ENCODE data around the gene CARD19. TPM values are rescaled to one million over a fixed set of nuclear protein-coding genes. Genes with fewer than 3 reads are reported as not detected.

CARD19 gene
- total RNA-seq, 3 donors from 2014 or later: 59.0 to 79.3 (median 62.1) TPM

DNA sequence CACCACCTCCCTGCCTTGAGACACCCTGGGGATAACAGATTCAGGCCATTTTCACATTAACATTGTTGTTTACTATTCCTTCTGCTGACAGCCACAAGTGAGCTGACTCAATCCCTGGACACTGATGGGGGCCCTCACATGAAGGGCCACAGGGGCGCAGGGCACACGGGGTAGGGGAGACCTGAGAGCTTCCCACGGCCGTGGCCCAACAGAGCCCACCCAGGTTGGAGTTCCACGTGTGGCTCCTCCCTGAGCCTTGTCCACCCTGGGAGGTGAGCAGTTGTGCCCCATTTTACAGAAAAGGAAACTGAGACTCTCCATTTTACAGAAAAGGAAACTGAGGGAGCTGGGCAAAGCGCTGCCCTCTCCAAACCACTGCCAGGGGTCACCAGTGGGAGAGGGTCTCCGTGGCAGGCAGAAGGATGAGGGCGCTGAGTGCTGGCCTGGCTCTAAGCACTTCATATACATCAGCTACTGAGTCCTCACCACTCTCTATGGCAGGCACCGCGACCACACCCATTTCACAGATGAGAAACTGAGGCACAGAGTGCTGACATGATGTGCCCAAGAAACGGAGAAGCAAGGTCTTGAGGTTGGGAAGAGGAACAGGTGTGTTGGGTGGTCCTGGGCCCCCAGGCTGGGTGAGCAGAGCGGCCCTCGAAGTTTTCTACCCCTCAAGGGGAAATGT lies 35.7 kb downstream of the CARD19 start:
- no peaks in the 10 kb centered on the region for H3K9me3 ChIP-seq
- TF ChIP-seq POLR2A (IDR thresholded peaks at IDR 0.05): no peak
- TF ChIP-seq POLR2AphosphoS5 (IDR thresholded peaks at IDR 0.05): no peak
- no peak for TF ChIP-seq CTCF (IDR thresholded peaks at IDR 0.05)
- peak overlapping the region; percentile 61 to 86 (median 84) for H3K4me3 ChIP-seq
- intact Hi-C loops (cut with DNase I; ENCODE audit: low total_unique reads): loop anchor here (5.0 kb wide), 1 partner anchor 34 kb away; the partner anchor contains the start of gene CARD19
- no peaks in the 10 kb centered on the region for H3K27me3 ChIP-seq
- H3K36me3 ChIP-seq: no peaks in the 10 kb centered on the region
- H3K27ac ChIP-seq: peak overlapping the region; percentile 91 to 94
- DNase-seq (ENCODE audit: low spot score in 2 of 2): no peak
- H3K4me1 ChIP-seq: peaks cover 31 to 41% of the 10 kb centered on the region in 2 donors

DNA sequence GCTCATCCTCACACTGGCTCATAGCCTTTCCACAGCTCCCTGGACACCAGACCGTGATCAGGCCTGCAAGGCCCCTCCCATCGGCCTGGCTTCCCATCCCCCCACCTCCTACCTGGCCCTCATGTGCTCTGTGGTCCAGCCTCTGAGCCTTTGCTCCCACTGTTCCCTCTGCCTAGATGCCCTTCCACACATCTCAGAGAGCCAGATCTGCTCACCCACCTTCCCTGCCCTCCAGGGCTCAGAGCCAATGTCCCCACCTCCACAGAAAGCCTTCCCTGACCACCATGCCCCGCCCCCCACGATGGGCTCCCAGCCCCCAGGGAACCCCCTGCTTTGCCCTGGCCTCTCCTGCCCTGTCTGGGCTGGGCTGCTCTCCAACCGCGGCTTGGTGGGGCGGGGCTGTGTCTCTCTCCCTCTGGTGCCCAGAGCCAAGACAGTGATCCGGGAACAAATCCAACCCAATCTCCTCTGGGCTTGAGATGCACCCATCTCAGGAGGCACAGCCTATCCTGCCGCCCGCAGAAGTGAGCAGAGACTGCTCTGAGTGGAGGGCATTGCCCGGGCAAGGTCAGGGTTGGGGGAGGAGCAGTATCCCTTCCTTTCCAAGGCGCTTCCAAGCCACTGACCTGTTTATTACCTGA lies 36.4 kb downstream of the CARD19 start:
- Histone ChIP-seq H3K9me3 (no peaks in the 10 kb centered on the region), H3K27me3 (no peaks in the 10 kb centered on the region), H3K4me1 (peaks cover 26 to 35% of the 10 kb centered on the region in 2 donors), H3K27ac (peak overlapping the region; percentile 91 to 94), H3K36me3 (no peaks in the 10 kb centered on the region), H3K4me3 (peak overlapping the region; percentile 61 to 86 (median 84))
- TF ChIP-seq POLR2AphosphoS5 (IDR thresholded peaks at IDR 0.05) (peak in 1 of 3 donors; percentile 23), POLR2A (IDR thresholded peaks at IDR 0.05) (peak; percentile 30), CTCF (IDR thresholded peaks at IDR 0.05) (no peak)
- peak; percentile 63 to 83 for DNase-seq (ENCODE audit: low spot score in 2 of 2)
- intact Hi-C loops (cut with DNase I; ENCODE audit: low total_unique reads): loop anchor here (5.0 kb wide), 1 partner anchor 35 kb away; the partner anchor contains the start of gene CARD19

DNA sequence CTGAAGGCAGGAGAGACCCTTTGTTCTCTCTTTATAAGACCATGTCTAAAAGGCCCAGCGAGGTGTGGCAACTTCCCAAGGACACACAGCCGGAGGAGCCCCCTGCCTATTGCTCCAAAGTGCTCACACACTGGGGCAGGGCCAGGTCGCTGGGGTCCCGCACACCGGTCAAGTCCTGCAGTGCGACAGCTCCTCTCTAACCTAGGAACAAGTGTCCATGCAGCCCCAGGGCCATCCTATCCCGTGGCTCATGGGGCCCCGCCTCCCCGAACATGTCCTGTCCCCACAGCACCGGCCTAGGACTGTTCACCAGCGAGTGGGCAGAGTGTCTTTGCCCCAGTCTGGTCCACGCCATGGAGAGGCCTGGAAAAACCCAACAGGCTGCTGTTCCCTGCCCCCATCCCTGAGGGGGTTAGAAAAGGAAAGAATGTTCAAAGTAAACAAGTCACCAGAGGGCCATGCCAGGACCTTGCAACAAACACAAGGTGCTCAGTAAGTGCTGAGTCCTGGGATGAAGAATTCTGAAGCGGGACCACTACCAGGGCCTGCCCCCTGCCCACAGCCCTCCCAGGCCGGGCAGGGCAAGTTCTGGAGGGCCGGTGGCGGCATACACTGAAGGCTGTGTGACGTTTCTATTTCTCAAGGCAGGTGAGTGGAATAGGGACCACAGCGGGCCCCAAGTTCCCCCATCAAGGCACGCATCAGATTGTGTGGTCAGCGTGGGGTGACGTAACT lies 37.1 kb downstream of the CARD19 start:
- TF ChIP-seq POLR2AphosphoS5 (IDR thresholded peaks at IDR 0.05): peak in 2 of 3 donors; percentile 45 to 52
- TF ChIP-seq POLR2A (IDR thresholded peaks at IDR 0.05): peak; percentile 11
- TF ChIP-seq CTCF (IDR thresholded peaks at IDR 0.05): no peak
- no peaks in the 10 kb centered on the region for H3K36me3 ChIP-seq
- no peaks in the 10 kb centered on the region for H3K27me3 ChIP-seq
- H3K4me3 ChIP-seq: peak overlapping the region; percentile 61 to 86 (median 84)
- intact Hi-C loops (cut with DNase I; ENCODE audit: low total_unique reads): loop anchor here (5.0 kb wide), 1 partner anchor 36 kb away; the partner anchor contains the start of gene CARD19
- H3K27ac ChIP-seq: peak overlapping the region; percentile 91 to 94
- peaks cover 26 to 35% of the 10 kb centered on the region in 2 donors for H3K4me1 ChIP-seq
- no peaks in the 10 kb centered on the region for H3K9me3 ChIP-seq
- DNase-seq (ENCODE audit: low spot score in 2 of 2): peak in 1 of 2 donors; percentile 54

- TF ChIP-seq CTCF (IDR thresholded peaks at IDR 0.05): no peak
- TF ChIP-seq POLR2AphosphoS5 (IDR thresholded peaks at IDR 0.05): no peak
- no peak for TF ChIP-seq POLR2A (IDR thresholded peaks at IDR 0.05)
- no peaks in the 10 kb centered on the region for H3K36me3 ChIP-seq
- peak overlapping the region; percentile 61 to 86 (median 84) for H3K4me3 ChIP-seq
- peaks cover 26 to 35% of the 10 kb centered on the region in 2 donors for H3K4me1 ChIP-seq
- H3K9me3 ChIP-seq: no peaks in the 10 kb centered on the region
- H3K27me3 ChIP-seq: no peaks in the 10 kb centered on the region
- H3K27ac ChIP-seq: peak overlapping the region; percentile 91 to 94
- DNase-seq (ENCODE audit: low spot score in 2 of 2): no peak
- intact Hi-C loops (cut with DNase I; ENCODE audit: low total_unique reads): loop anchor here (5.0 kb wide), 1 partner anchor 36 kb away; the partner anchor contains the start of gene CARD19
Observed at GRCh38 chr9:93133681-93134014, 37.6 kb downstream of the CARD19 start.

All from breast epithelium (tissue), 4 donors.